ENCODE measurements around the gene TRAF3.
"Not testable (repeated sequence)": the region's sequence is repeated elsewhere in the genome, so short reads cannot be mapped to it uniquely, and the experiment has no call there.

TRAF3 gene

GRCh38 chr14:102760496-102761193 lies 16.6 kb upstream of the TRAF3 start:
- H3K36me3 ChIP-seq (ENCODE audit: insufficient read depth, low read length), result no peaks in the 10 kb centered on the region
- peaks cover 20% of the 10 kb centered on the region for H3K4me1 ChIP-seq (ENCODE audit: insufficient read depth, low read length)
- no peak overlapping the region for H3K9ac ChIP-seq (ENCODE audit: low read depth, low read length)
- no peaks in the 10 kb centered on the region for H3K9me3 ChIP-seq (ENCODE audit: control insufficient read depth, insufficient read depth, low read length)

- H3K36me3 ChIP-seq (ENCODE audit: insufficient read depth, low read length), result no peaks in the 10 kb centered on the region
- H3K9me3 ChIP-seq (ENCODE audit: control insufficient read depth, insufficient read depth, low read length), result no peaks in the 10 kb centered on the region
- H3K4me1 ChIP-seq (ENCODE audit: insufficient read depth, low read length), result peaks cover 20% of the 10 kb centered on the region
- H3K9ac ChIP-seq (ENCODE audit: low read depth, low read length), result no peak overlapping the region
Observed at GRCh38 chr14:102761206-102761605, 16.0 kb upstream of the TRAF3 start.

DNA sequence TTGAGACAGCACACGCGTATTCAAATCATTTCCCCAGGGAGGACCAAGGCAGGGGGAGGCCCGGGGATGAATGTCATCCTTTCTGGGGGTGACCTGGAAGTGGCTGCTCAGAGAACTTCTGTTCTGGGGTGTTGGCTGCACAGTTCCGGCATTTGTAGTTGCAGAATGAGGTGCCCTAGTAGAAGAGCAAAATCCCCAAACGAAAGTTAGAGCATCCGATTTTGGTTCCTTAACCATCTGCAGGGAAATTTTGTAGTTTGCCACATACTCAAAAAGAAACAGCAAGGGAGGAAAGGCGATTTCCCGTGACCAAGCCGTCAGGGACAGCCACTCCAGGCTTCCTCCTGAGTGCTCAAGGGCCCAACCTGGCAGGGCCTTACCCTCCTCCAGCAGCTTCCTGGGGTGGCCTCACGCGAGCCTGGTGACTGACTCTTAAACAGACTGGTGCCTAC lies 13.0 kb upstream of the TRAF3 start:
- Histone ChIP-seq H3K4me1 (ENCODE audit: insufficient read depth, low read length) (peaks cover 20% of the 10 kb centered on the region), H3K9me3 (ENCODE audit: control insufficient read depth, insufficient read depth, low read length) (no peaks in the 10 kb centered on the region), H3K36me3 (ENCODE audit: insufficient read depth, low read length) (no peaks in the 10 kb centered on the region), H3K9ac (ENCODE audit: low read depth, low read length) (no peak overlapping the region)

GRCh38 chr14:102765770-102766169 lies 11.5 kb upstream of the TRAF3 start:
- H3K36me3 ChIP-seq (ENCODE audit: insufficient read depth, low read length); H3K4me1 ChIP-seq (ENCODE audit: insufficient read depth, low read length); H3K9ac ChIP-seq (ENCODE audit: low read depth, low read length); H3K9me3 ChIP-seq (ENCODE audit: control insufficient read depth, insufficient read depth, low read length): not testable (repeated sequence)

DNA sequence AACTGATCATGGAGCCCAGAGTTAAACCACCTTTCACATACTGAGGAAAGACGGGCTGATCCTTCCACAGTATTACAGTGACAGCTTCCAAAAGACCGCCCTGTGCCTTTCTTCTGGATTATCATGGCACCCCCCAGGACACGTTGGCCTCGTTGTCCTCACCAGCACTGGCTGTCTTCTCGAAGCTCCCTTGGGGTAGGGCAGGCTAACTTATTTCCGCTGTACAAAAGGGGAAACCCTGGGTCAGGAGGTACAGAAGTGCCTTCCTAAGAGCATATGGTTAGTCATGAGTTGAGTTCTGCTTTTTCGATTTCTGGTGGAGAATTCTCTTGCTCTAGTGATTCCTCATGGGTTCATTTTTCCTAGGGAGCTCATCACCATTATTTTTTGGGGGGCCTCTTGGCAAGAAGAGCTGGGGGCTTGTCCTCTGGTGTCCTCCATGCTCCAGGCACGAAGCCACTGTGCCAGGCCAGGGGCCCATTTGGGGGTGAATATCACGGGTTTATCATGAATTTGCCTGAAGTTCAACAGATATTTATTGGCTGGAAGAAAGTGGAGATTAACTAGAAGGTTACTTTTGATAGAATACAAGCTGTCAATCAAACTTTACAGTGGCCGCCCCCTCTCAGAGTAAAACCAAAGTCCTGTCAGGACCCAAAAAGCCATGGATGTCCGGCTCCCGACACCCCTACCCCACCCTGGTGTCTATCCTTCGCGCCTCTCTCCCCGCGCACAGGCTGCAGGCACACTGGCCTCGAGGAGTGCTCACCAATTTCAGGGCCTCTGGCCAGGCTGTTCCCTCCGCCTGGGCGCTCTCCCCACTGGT lies 8.8 kb upstream of the TRAF3 start:
- H3K4me1 ChIP-seq (ENCODE audit: insufficient read depth, low read length), result no peaks in the 10 kb centered on the region; the same call in 1 of the 2 replicates
- no peaks in the 10 kb centered on the region for H3K9me3 ChIP-seq (ENCODE audit: control insufficient read depth, insufficient read depth, low read length)
- H3K9ac ChIP-seq (ENCODE audit: low read depth, low read length), result no peak overlapping the region
- no peaks in the 10 kb centered on the region for H3K36me3 ChIP-seq (ENCODE audit: insufficient read depth, low read length)

GRCh38 chr14:102769049-102769327 lies 8.3 kb upstream of the TRAF3 start:
- no peak overlapping the region for H3K9ac ChIP-seq (ENCODE audit: low read depth, low read length)
- no peaks in the 10 kb centered on the region for H3K36me3 ChIP-seq (ENCODE audit: insufficient read depth, low read length)

DNA sequence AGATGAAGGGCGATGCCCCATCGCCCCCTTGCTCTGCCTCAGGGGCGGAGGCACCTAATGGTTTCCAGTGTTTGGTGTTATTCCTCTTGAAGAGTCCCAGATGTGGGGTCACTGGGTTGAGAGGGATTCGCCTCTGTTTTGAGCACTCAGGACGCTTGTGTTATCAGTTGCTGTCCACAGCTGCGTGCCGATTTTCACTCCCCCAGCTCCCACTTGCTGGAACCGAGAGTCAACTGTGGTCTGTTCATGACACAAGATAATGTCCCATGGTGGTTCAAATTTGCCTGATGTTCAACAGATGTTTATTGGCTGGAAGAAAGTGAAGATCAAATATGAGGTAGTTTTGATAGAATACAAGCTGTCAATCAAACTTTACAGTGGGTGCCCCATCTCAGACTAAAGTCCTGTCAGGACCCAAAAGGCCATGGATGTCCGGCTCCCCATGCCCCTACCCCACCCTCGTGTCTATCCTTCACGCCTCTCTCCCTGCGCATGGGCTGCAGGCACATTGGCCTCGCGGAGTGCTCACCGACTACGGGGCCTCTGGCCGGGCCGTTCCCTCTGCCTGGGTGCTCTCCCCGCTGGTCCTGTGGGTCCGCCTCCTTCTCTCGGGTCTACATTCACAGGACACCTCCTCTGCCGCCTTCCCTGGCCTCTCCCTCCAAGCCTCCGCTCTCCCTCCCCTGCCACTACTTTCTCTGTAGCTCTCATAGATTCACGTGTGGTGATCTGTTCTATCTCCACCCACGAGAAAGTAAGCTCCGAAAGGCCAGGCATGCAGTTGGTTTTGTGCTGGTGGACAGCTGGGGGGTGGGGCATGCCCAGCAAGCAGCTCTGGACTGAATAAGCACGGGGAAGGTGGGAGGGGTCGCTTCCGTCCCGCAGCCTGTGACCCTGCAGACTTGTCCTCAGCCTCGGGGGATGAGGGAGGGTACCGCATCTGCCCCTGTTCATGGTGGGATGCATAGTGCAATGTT lies 6.8 kb upstream of the TRAF3 start:
- Histone ChIP-seq H3K9me3 (ENCODE audit: control insufficient read depth, insufficient read depth, low read length) (no peaks in the 10 kb centered on the region), H3K9ac (ENCODE audit: low read depth, low read length) (no peak overlapping the region), H3K4me1 (ENCODE audit: insufficient read depth, low read length) (peaks cover 5% of the 10 kb centered on the region), H3K36me3 (ENCODE audit: insufficient read depth, low read length) (no peaks in the 10 kb centered on the region)

More at GRCh38 chr14:102769049-102769327, 8.3 kb upstream of the TRAF3 start:
- Histone ChIP-seq H3K4me1 (ENCODE audit: insufficient read depth, low read length) (no peaks in the 10 kb centered on the region; the same call in 1 of the 2 replicates), H3K9me3 (ENCODE audit: control insufficient read depth, insufficient read depth, low read length) (no peaks in the 10 kb centered on the region)

DNA sequence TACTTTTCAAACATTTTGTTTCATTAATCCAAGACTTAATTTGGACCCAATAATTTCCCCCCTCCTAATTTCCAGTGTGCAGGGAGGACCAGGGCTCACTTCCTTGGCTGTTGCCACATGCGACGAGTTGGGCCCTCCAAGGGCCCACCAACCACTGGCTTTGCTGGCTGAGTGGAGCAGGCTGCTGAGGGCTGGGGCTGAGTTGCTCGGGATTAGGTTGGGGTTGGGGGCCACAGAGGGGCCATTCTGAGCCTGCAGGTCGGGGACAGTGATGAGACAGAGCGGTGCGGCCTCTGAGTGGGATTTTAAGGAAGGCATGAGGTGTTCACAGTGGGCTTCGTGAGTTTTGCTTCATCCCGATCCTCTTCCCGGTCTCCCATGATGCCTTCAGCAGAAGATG lies 6.1 kb upstream of the TRAF3 start:
- H3K9me3 ChIP-seq (ENCODE audit: control insufficient read depth, insufficient read depth, low read length), result no peaks in the 10 kb centered on the region
- H3K9ac ChIP-seq (ENCODE audit: low read depth, low read length), result no peak overlapping the region
- H3K36me3 ChIP-seq (ENCODE audit: insufficient read depth, low read length), result no peaks in the 10 kb centered on the region
- peaks cover 5% of the 10 kb centered on the region for H3K4me1 ChIP-seq (ENCODE audit: insufficient read depth, low read length)

GRCh38 chr14:102772781-102773570 lies 4.3 kb upstream of the TRAF3 start:
- H3K9ac ChIP-seq (ENCODE audit: low read depth, low read length), result no peak overlapping the region
- peaks cover 5% of the 10 kb centered on the region for H3K4me1 ChIP-seq (ENCODE audit: insufficient read depth, low read length)
- no peaks in the 10 kb centered on the region for H3K36me3 ChIP-seq (ENCODE audit: insufficient read depth, low read length)
- H3K9me3 ChIP-seq (ENCODE audit: control insufficient read depth, insufficient read depth, low read length), result no peaks in the 10 kb centered on the region

DNA sequence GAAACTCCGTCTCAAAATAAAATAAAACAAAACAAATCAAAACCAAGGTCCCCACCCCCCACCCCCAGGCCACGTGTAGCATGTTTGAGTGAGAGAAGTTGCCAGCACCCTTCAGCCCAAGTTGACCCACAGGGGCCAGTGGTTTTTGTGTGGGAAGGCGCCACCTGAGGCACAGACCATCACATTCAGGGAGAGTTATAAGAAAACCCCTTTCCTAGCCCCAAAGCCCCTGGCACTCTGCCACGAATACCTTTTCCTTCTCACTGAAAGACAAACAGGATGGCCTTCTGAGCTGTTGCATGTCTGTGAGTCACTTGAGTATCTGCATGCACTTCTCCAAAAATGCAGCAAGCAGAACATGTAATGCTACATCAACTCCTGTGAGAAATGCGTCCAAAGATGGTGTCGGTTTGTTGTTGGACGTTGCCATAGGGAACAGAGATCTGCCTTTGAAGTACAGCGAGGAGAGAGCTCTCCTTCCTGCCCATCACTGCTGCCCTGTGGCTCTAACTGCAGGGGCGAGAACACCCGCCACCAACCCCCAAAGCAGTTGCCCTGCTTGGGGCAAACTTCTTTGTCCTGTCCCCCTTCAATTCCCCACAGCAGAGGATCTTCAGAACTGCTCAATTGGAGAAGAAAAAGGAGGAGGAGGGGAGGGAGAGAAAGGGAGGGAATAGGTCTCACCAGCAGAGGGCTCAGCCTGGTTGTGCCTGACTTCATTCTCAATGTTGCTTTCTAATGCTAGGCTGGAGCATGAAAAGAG lies 2.7 kb upstream of the TRAF3 start:
- Histone ChIP-seq H3K4me1 (ENCODE audit: insufficient read depth, low read length) (peaks cover 16% of the 10 kb centered on the region), H3K9me3 (ENCODE audit: control insufficient read depth, insufficient read depth, low read length) (no peaks in the 10 kb centered on the region), H3K36me3 (ENCODE audit: insufficient read depth, low read length) (no peaks in the 10 kb centered on the region), H3K9ac (ENCODE audit: low read depth, low read length) (no peak overlapping the region; the same call in 1 of the 2 replicates)

DNA sequence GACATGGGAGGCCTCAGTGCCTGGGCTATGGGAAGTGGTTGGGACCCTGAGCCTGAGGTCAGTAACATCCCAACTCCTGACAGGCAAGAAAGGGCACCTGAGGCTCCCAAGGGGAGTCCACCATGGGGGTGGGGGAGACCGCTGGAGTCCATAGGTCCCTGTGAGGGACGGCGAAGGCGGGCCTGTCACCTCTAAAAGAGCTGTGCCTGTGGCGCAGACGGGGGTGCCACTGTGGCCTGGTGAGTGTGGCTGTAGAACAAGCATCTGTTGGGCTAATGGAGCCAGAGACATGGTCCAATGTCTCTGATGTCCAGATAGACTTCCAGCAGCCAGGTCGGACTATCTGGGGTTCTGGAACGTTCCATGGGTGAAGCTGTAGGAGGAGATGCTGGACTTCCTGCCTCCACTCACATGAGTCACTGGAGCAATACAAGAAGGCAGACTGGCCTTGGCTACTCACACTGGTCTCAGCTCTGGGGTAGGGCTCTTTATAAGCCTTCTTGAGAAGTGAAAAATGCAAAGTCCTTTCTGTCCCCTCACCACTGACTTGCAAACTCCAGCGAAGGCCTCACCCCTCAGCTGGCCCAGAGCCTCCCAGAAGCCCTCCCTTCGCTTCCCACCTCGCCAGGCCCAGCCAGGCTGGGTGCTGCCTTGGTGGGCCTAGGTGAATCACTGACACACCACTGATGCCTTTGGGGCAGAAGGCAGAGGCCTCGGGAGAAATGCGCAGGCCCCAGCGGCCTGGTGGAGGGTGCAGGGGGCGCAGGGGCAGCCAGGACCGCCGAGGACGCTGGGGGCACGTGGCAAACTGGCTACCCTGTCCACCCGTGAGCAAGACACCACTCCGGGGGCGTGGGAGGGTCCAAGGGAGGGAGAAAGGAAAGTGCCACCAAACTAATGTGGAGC lies 1.1 kb upstream of the TRAF3 start:
- Histone ChIP-seq H3K4me1 (ENCODE audit: insufficient read depth, low read length) (peaks cover 29% of the 10 kb centered on the region), H3K36me3 (ENCODE audit: insufficient read depth, low read length) (no peaks in the 10 kb centered on the region), H3K9me3 (ENCODE audit: control insufficient read depth, insufficient read depth, low read length) (no peaks in the 10 kb centered on the region), H3K9ac (ENCODE audit: low read depth, low read length) (peak overlapping the region; percentile 45; the same call in 1 of the 2 replicates)

GRCh38 chr14:102777711-102778337 lies 575 bp downstream of the TRAF3 start:
- Histone ChIP-seq H3K9ac (ENCODE audit: low read depth, low read length) (peak overlapping the region; percentile 84), H3K36me3 (ENCODE audit: insufficient read depth, low read length) (no peaks in the 10 kb centered on the region), H3K9me3 (ENCODE audit: control insufficient read depth, insufficient read depth, low read length) (no peaks in the 10 kb centered on the region), H3K4me1 (ENCODE audit: insufficient read depth, low read length) (peaks cover 30% of the 10 kb centered on the region)
